H1 (cell line): Measurements from ENCODE around the gene DAB2IP. TPM values are rescaled to one million over a fixed set of nuclear protein-coding genes. Genes with fewer than 3 reads are reported as not detected.

Source experiments
- EP300 ChIP-seq, 2 experiments: IDR thresholded peaks; 1 replicate in 1 of 2; 2 replicates in 1 of 2; pipeline ENCODE4 v1.6.1; 2011 to 2012; ENCODE audit warnings: low read depth in 2 of 2, low read length in 2 of 2, mild to moderate bottlenecking in 2 of 2, borderline replicate concordance in 1 of 2, inconsistent platforms in 1 of 2, moderate library complexity in 1 of 2
- EZH2 ChIP-seq: fragments of 200-600 bp; sonication (generic); IDR thresholded peaks from 2 replicates; pipeline ENCODE4 v1.7.1; 2012; ENCODE audit warnings: low read depth, mild to moderate bottlenecking, moderate library complexity, low read length, inconsistent platforms; ENCODE audit not compliant: severe bottlenecking
- KDM4A ChIP-seq: IDR thresholded peaks from one replicate; pipeline ENCODE4 v1.7.1; 2012; ENCODE audit warnings: low read depth, mild to moderate bottlenecking, moderate library complexity, low read length, inconsistent platforms; ENCODE audit not compliant: severe bottlenecking
- NRF1 ChIP-seq: IDR thresholded peaks from 2 replicates; pipeline ENCODE4 v1.6.1; 2011; ENCODE audit warnings: mild to moderate bottlenecking, low read depth, low read length, improper control_type of control experiment
- POU5F1 ChIP-seq: IDR thresholded peaks from 2 replicates; pipeline ENCODE4 v1.6.1; 2011; ENCODE audit warnings: low read depth, mild to moderate bottlenecking, low read length, moderate library complexity
- RNF2 ChIP-seq: fragments of 200-900, 300-1000 bp; sonication (generic); IDR thresholded peaks from 2 replicates; pipeline ENCODE4 v1.7.1; 2016; ENCODE audit warnings: borderline replicate concordance, low read depth, mild to moderate bottlenecking, antibody characterized with exemption, low read length; ENCODE audit not compliant: poor library complexity, severe bottlenecking; ENCODE audit errors: missing control alignments
- SIN3A ChIP-seq, 2 experiments: IDR thresholded peaks in 1 of 2; conservative IDR thresholded peaks in 1 of 2; 2 replicates each; pipeline ENCODE4 v1.6.1; 2011 to 2012; ENCODE audit warnings: low read length in 2 of 2, improper control_type of control experiment in 1 of 2, low read depth in 1 of 2, mild to moderate bottlenecking in 1 of 2
- SP2 ChIP-seq: IDR thresholded peaks from 2 replicates; pipeline ENCODE4 v1.6.1; 2012; ENCODE audit warnings: mild to moderate bottlenecking, low read length, inconsistent platforms
- SRF ChIP-seq: IDR thresholded peaks from 2 replicates; pipeline ENCODE4 v1.6.1; 2011; ENCODE audit warnings: mild to moderate bottlenecking, low read depth, low read length, moderate library complexity
- TEAD4 ChIP-seq: IDR thresholded peaks from 2 replicates; pipeline ENCODE4 v1.6.1; 2012; ENCODE audit warnings: low read depth, low read length, inconsistent platforms, mixed read lengths
- polyA plus RNA-seq, 7 experiments: library from polyadenylated mRNA; depleted of rRNA in 3 of 7; stranded (reverse) in 5 of 7; unstranded in 2 of 7; fragments of >200 nt in 5 of 7; fragments of 200-250 nt in 2 of 7; gene quantifications; 1 replicate in 5 of 7; 2 replicates in 1 of 7; 4 replicates in 1 of 7; pipeline versions ENCODE4 v1.2.1 to v1.2.3, GENCODE V29; 2011 to 2013; ENCODE audit warnings: missing spikeins in 2 of 7, mixed read lengths in 2 of 7
- total RNA-seq: library from RNA; stranded (reverse); fragmentation: NEBNext Ultra II Directional; extraction: Animal tissue kit (Norgen Biotek cat#: 25700); gene quantifications from 2 replicates; pipeline ENCODE4 v1.2.1, GENCODE V29; 2021
- TF ChIP-seq, protein P1 (sequence below): fragments of 300-600 bp; sonication (generic); IDR thresholded peaks from 2 replicates; pipeline ENCODE4 v1.7.1; 2012; ENCODE audit warnings: low read length, moderate library complexity, mild to moderate bottlenecking, inconsistent platforms; ENCODE audit not compliant: insufficient replicate concordance

The DAB2IP gene
- total and polyA plus RNA-seq, 2 of the 8 experiments (the other 6 are each of a cell fraction or from before 2014, with no cell fraction given), result 19.7 to 39.5 TPM

DNA sequence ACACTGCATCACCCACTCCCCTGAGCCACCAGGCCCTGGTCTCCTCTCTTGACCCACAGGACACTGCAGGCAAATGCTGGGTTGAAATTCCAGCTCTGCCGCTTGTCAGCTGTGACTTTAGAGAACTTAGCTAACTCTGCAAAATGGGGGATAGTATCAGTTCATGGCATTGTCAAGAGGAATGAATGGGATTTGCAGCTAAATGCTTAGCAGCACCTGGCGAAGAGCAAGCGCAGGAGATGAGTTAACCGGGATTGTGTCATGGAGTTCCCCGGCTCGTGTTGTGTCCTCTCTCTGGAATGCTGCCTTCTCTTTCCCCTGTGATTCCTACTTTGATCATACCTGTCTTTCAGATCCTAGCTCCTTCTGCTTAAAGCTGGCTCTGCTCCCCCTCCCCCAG lies 67.1 kb downstream of the DAB2IP start (continued):
- TF ChIP-seq, protein P1, sequence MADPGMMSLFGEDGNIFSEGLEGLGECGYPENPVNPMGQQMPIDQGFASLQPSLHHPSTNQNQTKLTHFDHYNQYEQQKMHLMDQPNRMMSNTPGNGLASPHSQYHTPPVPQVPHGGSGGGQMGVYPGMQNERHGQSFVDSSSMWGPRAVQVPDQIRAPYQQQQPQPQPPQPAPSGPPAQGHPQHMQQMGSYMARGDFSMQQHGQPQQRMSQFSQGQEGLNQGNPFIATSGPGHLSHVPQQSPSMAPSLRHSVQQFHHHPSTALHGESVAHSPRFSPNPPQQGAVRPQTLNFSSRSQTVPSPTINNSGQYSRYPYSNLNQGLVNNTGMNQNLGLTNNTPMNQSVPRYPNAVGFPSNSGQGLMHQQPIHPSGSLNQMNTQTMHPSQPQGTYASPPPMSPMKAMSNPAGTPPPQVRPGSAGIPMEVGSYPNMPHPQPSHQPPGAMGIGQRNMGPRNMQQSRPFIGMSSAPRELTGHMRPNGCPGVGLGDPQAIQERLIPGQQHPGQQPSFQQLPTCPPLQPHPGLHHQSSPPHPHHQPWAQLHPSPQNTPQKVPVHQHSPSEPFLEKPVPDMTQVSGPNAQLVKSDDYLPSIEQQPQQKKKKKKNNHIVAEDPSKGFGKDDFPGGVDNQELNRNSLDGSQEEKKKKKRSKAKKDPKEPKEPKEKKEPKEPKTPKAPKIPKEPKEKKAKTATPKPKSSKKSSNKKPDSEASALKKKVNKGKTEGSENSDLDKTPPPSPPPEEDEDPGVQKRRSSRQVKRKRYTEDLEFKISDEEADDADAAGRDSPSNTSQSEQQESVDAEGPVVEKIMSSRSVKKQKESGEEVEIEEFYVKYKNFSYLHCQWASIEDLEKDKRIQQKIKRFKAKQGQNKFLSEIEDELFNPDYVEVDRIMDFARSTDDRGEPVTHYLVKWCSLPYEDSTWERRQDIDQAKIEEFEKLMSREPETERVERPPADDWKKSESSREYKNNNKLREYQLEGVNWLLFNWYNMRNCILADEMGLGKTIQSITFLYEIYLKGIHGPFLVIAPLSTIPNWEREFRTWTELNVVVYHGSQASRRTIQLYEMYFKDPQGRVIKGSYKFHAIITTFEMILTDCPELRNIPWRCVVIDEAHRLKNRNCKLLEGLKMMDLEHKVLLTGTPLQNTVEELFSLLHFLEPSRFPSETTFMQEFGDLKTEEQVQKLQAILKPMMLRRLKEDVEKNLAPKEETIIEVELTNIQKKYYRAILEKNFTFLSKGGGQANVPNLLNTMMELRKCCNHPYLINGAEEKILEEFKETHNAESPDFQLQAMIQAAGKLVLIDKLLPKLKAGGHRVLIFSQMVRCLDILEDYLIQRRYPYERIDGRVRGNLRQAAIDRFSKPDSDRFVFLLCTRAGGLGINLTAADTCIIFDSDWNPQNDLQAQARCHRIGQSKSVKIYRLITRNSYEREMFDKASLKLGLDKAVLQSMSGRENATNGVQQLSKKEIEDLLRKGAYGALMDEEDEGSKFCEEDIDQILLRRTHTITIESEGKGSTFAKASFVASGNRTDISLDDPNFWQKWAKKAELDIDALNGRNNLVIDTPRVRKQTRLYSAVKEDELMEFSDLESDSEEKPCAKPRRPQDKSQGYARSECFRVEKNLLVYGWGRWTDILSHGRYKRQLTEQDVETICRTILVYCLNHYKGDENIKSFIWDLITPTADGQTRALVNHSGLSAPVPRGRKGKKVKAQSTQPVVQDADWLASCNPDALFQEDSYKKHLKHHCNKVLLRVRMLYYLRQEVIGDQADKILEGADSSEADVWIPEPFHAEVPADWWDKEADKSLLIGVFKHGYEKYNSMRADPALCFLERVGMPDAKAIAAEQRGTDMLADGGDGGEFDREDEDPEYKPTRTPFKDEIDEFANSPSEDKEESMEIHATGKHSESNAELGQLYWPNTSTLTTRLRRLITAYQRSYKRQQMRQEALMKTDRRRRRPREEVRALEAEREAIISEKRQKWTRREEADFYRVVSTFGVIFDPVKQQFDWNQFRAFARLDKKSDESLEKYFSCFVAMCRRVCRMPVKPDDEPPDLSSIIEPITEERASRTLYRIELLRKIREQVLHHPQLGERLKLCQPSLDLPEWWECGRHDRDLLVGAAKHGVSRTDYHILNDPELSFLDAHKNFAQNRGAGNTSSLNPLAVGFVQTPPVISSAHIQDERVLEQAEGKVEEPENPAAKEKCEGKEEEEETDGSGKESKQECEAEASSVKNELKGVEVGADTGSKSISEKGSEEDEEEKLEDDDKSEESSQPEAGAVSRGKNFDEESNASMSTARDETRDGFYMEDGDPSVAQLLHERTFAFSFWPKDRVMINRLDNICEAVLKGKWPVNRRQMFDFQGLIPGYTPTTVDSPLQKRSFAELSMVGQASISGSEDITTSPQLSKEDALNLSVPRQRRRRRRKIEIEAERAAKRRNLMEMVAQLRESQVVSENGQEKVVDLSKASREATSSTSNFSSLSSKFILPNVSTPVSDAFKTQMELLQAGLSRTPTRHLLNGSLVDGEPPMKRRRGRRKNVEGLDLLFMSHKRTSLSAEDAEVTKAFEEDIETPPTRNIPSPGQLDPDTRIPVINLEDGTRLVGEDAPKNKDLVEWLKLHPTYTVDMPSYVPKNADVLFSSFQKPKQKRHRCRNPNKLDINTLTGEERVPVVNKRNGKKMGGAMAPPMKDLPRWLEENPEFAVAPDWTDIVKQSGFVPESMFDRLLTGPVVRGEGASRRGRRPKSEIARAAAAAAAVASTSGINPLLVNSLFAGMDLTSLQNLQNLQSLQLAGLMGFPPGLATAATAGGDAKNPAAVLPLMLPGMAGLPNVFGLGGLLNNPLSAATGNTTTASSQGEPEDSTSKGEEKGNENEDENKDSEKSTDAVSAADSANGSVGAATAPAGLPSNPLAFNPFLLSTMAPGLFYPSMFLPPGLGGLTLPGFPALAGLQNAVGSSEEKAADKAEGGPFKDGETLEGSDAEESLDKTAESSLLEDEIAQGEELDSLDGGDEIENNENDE, result no peak
- TF ChIP-seq SIN3A (conservative IDR thresholded peaks at IDR 0.05 in 1 of 2, IDR thresholded peaks at IDR 0.05 in 1 of 2; ENCODE audit: low read depth in 1 of 2, low read length in 2 of 2), result no peak
- TF ChIP-seq TEAD4, result no peak
- no peak for TF ChIP-seq SP2
- TF ChIP-seq RNF2, result no peak
- TF ChIP-seq SRF, result no peak
- TF ChIP-seq NRF1, result no peak
- no peak for TF ChIP-seq POU5F1
- TF ChIP-seq EP300 (IDR thresholded peaks at IDR 0.05; ENCODE audit: borderline replicate concordance in 1 of 2, low read depth in 2 of 2, low read length in 2 of 2), result no peak
- no peak for TF ChIP-seq KDM4A
- no peak for TF ChIP-seq EZH2
